ENCODE data around the gene PFDN4. TPM values are rescaled to one million over a fixed set of nuclear protein-coding genes. Genes with fewer than 3 reads are reported as not detected.

PFDN4 gene
- total RNA-seq, 2 donors from 2014 or later = 43.2 to 44.8 TPM

DNA sequence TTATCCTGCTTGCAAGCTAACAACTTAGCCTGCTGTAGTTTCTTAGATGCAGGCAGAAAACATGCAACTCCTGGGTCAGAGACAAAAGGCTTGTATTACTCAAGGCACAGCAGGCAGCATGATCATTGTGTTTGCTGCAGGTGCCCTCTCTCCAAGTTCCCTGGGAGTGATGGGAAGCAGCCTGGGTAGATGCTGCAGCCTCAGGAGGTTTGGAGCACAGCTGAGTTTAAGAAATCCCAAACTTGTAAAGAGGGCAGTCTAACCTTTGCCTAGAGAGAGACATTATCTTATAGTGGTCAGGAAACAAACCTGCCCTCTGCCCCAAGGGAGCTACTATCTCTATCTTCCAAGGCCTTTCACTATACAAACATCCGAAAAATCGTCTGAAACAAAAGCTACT, 61.1 kb downstream of the PFDN4 start:
- Histone ChIP-seq H3K4me1 (replicated peaks) (no peaks in the 10 kb centered on the region), H3K36me3 (no peaks in the 10 kb centered on the region), H3K9me3 (no peaks in the 10 kb centered on the region), H3K27me3 (replicated peaks; ENCODE audit: insufficient read depth) (no peaks in the 10 kb centered on the region), H3K27ac (no peak overlapping the region), H3K4me3 (no peak overlapping the region)
- no peak for TF ChIP-seq POLR2AphosphoS5 (IDR thresholded peaks at IDR 0.05)
- TF ChIP-seq POLR2A (IDR thresholded peaks at IDR 0.05) = no peak
- TF ChIP-seq, protein P1, sequence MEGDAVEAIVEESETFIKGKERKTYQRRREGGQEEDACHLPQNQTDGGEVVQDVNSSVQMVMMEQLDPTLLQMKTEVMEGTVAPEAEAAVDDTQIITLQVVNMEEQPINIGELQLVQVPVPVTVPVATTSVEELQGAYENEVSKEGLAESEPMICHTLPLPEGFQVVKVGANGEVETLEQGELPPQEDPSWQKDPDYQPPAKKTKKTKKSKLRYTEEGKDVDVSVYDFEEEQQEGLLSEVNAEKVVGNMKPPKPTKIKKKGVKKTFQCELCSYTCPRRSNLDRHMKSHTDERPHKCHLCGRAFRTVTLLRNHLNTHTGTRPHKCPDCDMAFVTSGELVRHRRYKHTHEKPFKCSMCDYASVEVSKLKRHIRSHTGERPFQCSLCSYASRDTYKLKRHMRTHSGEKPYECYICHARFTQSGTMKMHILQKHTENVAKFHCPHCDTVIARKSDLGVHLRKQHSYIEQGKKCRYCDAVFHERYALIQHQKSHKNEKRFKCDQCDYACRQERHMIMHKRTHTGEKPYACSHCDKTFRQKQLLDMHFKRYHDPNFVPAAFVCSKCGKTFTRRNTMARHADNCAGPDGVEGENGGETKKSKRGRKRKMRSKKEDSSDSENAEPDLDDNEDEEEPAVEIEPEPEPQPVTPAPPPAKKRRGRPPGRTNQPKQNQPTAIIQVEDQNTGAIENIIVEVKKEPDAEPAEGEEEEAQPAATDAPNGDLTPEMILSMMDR (IDR thresholded peaks at IDR 0.05) = no peak
- intact Hi-C loops (cut with DNase I) = no loop called here
- 52% methylated on average over 2 of the region's 2 CpGs for WGBS
- no peak for DNase-seq (ENCODE audit: low spot score)

Other genes starting within 250 kb of the PFDN4 start
- gene BCAS1, start 137.5 kb upstream of the PFDN4 start, total RNA-seq = 10 to 100 TPM; 32.0 to 58.6 TPM
- 1 to 10 TPM in 1 of 2 donors, not detected in 1; 1.9 TPM for gene CYP24A1, start 34.1 kb upstream of the PFDN4 start, total RNA-seq